Prostate gland (tissue), 2 donors: ENCODE measurements around the gene STAMBPL1. TPM values are rescaled to one million over a fixed set of nuclear protein-coding genes. Genes with fewer than 3 reads are reported as not detected.

Experiments used
- DNase-seq: peaks from one replicate; pipeline ENCODE4 v3.0.0-alpha.2; 2019; ENCODE audit warnings: low spot score
- H3K27ac ChIP-seq, 2 donors: fragments of 200-600 bp; sonication (generic); 2 replicates each; pipeline ENCODE4 v1.5.1; 2017 to 2019
- H3K27me3 ChIP-seq: fragments of 200-600 bp; sonication (generic); replicated peaks from 2 replicates; pipeline ENCODE4 v1.5.1; 2019; ENCODE audit not compliant: insufficient read depth
- H3K36me3 ChIP-seq, 2 donors: fragments of 200-600 bp; sonication (generic); 1 replicate in 1 of 2; 2 replicates in 1 of 2; pipeline versions ENCODE4 v1.5.1 to v1.8.1; 2017 to 2019
- H3K4me1 ChIP-seq: fragments of 200-600 bp; sonication (generic); replicated peaks from 2 replicates; pipeline ENCODE4 v1.5.1; 2019
- H3K4me3 ChIP-seq, 2 donors: fragments of 200-600 bp; sonication (generic); 2 replicates each; pipeline ENCODE4 v1.5.1; 2017 to 2019
- H3K9me3 ChIP-seq: fragments of 200-600 bp; sonication (generic); 2 replicates; pipeline ENCODE4 v1.5.1; 2017
- CTCF ChIP-seq, 4 experiments: fragments of 200-600 bp in 2 of 4; fragments of 450-650 bp in 2 of 4; sonication (generic) in 2 of 4; IDR thresholded peaks; 1 replicate in 3 of 4; 2 replicates in 1 of 4; pipeline ENCODE4 v1.5.1; 2016 to 2019; ENCODE audit warnings: antibody characterized with exemption in 4 of 4, mild to moderate bottlenecking in 2 of 4, moderate library complexity in 2 of 4
- POLR2A ChIP-seq: fragments of 450-650 bp; IDR thresholded peaks from one replicate; pipeline ENCODE4 v1.6.1; 2016; ENCODE audit warnings: antibody characterized with exemption, mild to moderate bottlenecking
- POLR2AphosphoS5 ChIP-seq: sonication (generic); formaldehyde crosslinking; IDR thresholded peaks from one replicate; pipeline ENCODE4 v1.6.1; 2017; ENCODE audit warnings: antibody characterized with exemption
- WGBS: methylation state at CpG from one replicate; pipeline ENCODE4 v1.1.5; 2018; 5-methylcytosine and 5-hydroxymethylcytosine counted together
- intact Hi-C: fragments of 100-400 bp; cut with DNase I; formaldehyde crosslinking; loops from one replicate; pipeline ENCODE4 v1.14.2; 2022
- total RNA-seq, 2 donors: library from RNA; depleted of rRNA; stranded (reverse); fragments of >200 nt; gene quantifications; one replicate each; pipeline ENCODE4 v1.1.0, GENCODE V29; 2016

STAMBPL1 gene
- total RNA-seq, 2 donors from 2014 or later = 3.6 to 5.8 TPM

GRCh38 chr10:88971221-88972061 lies 91.4 kb downstream of the STAMBPL1 start:
- DNase-seq = no peak
- Histone ChIP-seq H3K4me3 (no peak overlapping the region), H3K9me3 (no peaks in the 10 kb centered on the region), H3K27me3 (no peaks in the 10 kb centered on the region), H3K4me1 (no peaks in the 10 kb centered on the region), H3K36me3 (no peaks in the 10 kb centered on the region), H3K27ac (no peak overlapping the region)
- TF ChIP-seq CTCF (IDR thresholded peaks at IDR 0.05) (no peak), POLR2AphosphoS5 (no peak), POLR2A (no peak)
- intact Hi-C loops = no loop called here
- WGBS = 29% methylated on average over 5 of the region's 5 CpGs

Other genes with a start within 250 kb of the STAMBPL1 start
- not detected for gene LIPF, start 215.8 kb upstream of the STAMBPL1 start, total RNA-seq
- gene LIPK, start 174.0 kb upstream of the STAMBPL1 start, total RNA-seq = not detected
- not detected for gene LIPN, start 120.2 kb upstream of the STAMBPL1 start, total RNA-seq
- not detected for gene LIPM, start 77.5 kb upstream of the STAMBPL1 start, total RNA-seq
- gene ANKRD22, start 28.4 kb upstream of the STAMBPL1 start, total RNA-seq = 1 to 10 TPM; 2.8 to 3.1 TPM
- gene ACTA2, start 72.5 kb downstream of the STAMBPL1 start, total RNA-seq = 1,000 to 10,000 TPM; 1,024 to 1,957 TPM
- gene FAS, start 110.6 kb downstream of the STAMBPL1 start, total RNA-seq = 10 to 100 TPM; 13.7 to 17.7 TPM